HepG2 (cell line): ENCODE results near the gene TPBGL. TPM values are rescaled to one million over a fixed set of nuclear protein-coding genes. Genes with fewer than 3 reads are reported as not detected.

Experiments
- FLYWCH1 ChIP-seq: sonication (generic); formaldehyde crosslinking; IDR thresholded peaks from 2 replicates; pipeline ENCODE4 v1.8.1; 2023; ENCODE audit warnings: mild to moderate bottlenecking, missing genetic modification reagents
- FOXA3 ChIP-seq: IDR thresholded peaks from 2 replicates; pipeline ENCODE4 v1.6.1; 2016; ENCODE audit warnings: missing genetic modification reagents, missing compliant biosample characterization
- HNF1B ChIP-seq: sonication (generic); formaldehyde crosslinking; IDR thresholded peaks from 2 replicates; pipeline ENCODE4 v1.5.1; 2020; ENCODE audit warnings: mild to moderate bottlenecking, moderate library complexity, missing genetic modification reagents
- MXD4 ChIP-seq: IDR thresholded peaks from 2 replicates; pipeline ENCODE4 v1.6.1; 2016; ENCODE audit warnings: mild to moderate bottlenecking, missing biosample characterization, missing genetic modification reagents
- NCOA1 ChIP-seq: sonication (generic); formaldehyde crosslinking; IDR thresholded peaks from 2 replicates; pipeline ENCODE4 v1.9.0; 2021; ENCODE audit warnings: missing genetic modification reagents
- PRDM15 ChIP-seq: sonication (generic); formaldehyde crosslinking; IDR thresholded peaks from 2 replicates; pipeline ENCODE4 v1.4.0; 2020; ENCODE audit warnings: missing genetic modification reagents
- REXO4 ChIP-seq: sonication (generic); formaldehyde crosslinking; IDR thresholded peaks from 2 replicates; pipeline ENCODE4 v1.8.0; 2022; ENCODE audit warnings: missing genetic modification reagents, mild to moderate bottlenecking, borderline replicate concordance
- ZNF318 ChIP-seq: sonication (generic); formaldehyde crosslinking; IDR thresholded peaks from 2 replicates; pipeline ENCODE4 v1.4.0; 2020; ENCODE audit warnings: mild to moderate bottlenecking, missing genetic modification reagents
- ZNF557 ChIP-seq: sonication (generic); formaldehyde crosslinking; IDR thresholded peaks from 2 replicates; pipeline ENCODE4 v1.4.0; 2020; ENCODE audit warnings: missing genetic modification reagents
- ZNF780A ChIP-seq: sonication (generic); formaldehyde crosslinking; IDR thresholded peaks from 2 replicates; pipeline ENCODE4 v1.8.0; 2022; ENCODE audit warnings: mild to moderate bottlenecking, missing genetic modification reagents, moderate library complexity
- polyA plus RNA-seq, 8 experiments: library from polyadenylated mRNA; depleted of rRNA in 3 of 8; stranded (reverse) in 7 of 8; unstranded in 1 of 8; fragments of >200 nt; fragmentation: Illumina TruSeq in 4 of 8; extraction: Trizol in 4 of 8; gene quantifications; 2 replicates each; pipeline versions ENCODE4 v1.2.1 to v1.2.3, GENCODE V29; 2011 to 2016; ENCODE audit warnings: low read depth in 4 of 8, missing spikeins in 1 of 8, mixed read lengths in 1 of 8; ENCODE audit not compliant: insufficient read depth in 1 of 8
- total RNA-seq, 5 experiments: library from RNA; depleted of rRNA; stranded (reverse); fragments of >200 nt; fragmentation: Illumina TruSeq; extraction: Trizol; gene quantifications; 2 replicates each; pipeline ENCODE4 v1.2.3, GENCODE V29; 2016; ENCODE audit warnings: low read depth in 1 of 5
- TF ChIP-seq, protein P1 (sequence below): IDR thresholded peaks from 2 replicates; pipeline ENCODE4 v1.6.1; 2016; ENCODE audit warnings: mild to moderate bottlenecking, missing biosample characterization, missing genetic modification reagents
- TF ChIP-seq, protein P2 (sequence below): sonication (generic); formaldehyde crosslinking; IDR thresholded peaks from 2 replicates; pipeline ENCODE4 v1.4.0; 2020; ENCODE audit warnings: mild to moderate bottlenecking, missing genetic modification reagents
- TF ChIP-seq, protein P3 (sequence below), 2 experiments: fragments of 450-650 bp in 1 of 2; sonication (generic) in 1 of 2; formaldehyde crosslinking; IDR thresholded peaks; 2 replicates each; pipeline versions ENCODE4 v1.5.0 to v1.8.0; 2020 to 2022; ENCODE audit warnings: mild to moderate bottlenecking in 1 of 2, missing genetic modification reagents in 1 of 2

Gene TPBGL
- total and polyA plus RNA-seq, 2 of the 13 experiments (the other 11 are each of a cell fraction or from before 2014, with no cell fraction given): not detected

GRCh38 chr11:75214411-75214821 lies 26.2 kb upstream of the TPBGL start (continued):
- TF ChIP-seq PRDM15 (CRISPR knock-in tag) (peak; percentile 74; the same call in 1 of the 2 replicates), ZNF557 (peak; percentile 98; the same call in 1 of the 2 replicates), REXO4 (CRISPR knock-in tag) (no peak), HNF1B (CRISPR knock-in tag) (peak; percentile 56; the same call in 1 of the 2 replicates), FOXA3 (peak; percentile 70), ZNF318 (CRISPR knock-in tag) (peak; percentile 59; the same call in 1 of the 2 replicates), NCOA1 (no peak), ZNF780A (peak; percentile 82; the same call in 1 of the 2 replicates), FLYWCH1 (CRISPR knock-in tag) (peak; percentile 63; the same call in 1 of the 2 replicates), MXD4 (CRISPR knock-in tag) (peak; percentile 86; the same call in 1 of the 2 replicates)
- TF ChIP-seq, protein P1, sequence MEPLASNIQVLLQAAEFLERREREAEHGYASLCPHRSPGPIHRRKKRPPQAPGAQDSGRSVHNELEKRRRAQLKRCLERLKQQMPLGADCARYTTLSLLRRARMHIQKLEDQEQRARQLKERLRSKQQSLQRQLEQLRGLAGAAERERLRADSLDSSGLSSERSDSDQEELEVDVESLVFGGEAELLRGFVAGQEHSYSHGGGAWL (CRISPR knock-in tag): peak; percentile 93
- TF ChIP-seq, protein P2, sequence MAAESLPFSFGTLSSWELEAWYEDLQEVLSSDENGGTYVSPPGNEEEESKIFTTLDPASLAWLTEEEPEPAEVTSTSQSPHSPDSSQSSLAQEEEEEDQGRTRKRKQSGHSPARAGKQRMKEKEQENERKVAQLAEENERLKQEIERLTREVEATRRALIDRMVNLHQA (CRISPR knock-in tag): peak; percentile 89; the same call in 1 of the 2 replicates
- TF ChIP-seq, protein P3, sequence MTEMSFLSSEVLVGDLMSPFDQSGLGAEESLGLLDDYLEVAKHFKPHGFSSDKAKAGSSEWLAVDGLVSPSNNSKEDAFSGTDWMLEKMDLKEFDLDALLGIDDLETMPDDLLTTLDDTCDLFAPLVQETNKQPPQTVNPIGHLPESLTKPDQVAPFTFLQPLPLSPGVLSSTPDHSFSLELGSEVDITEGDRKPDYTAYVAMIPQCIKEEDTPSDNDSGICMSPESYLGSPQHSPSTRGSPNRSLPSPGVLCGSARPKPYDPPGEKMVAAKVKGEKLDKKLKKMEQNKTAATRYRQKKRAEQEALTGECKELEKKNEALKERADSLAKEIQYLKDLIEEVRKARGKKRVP (CRISPR knock-in tag; IDR thresholded peaks at IDR 0.05): 0 out of 4 replicates have a peak, but pooled peaks of 1 of the 2 experiments have one; percentile 40
